Chondrocyte (in vitro differentiated cells): ENCODE data around the gene ZNF726. TPM values are rescaled to one million over a fixed set of nuclear protein-coding genes. Genes with fewer than 3 reads are reported as not detected.

Experiments
- DNase-seq: peaks from one replicate; pipeline ENCODE4 v3.0.0; 2021; ENCODE audit warnings: mixed read lengths, low spot score
- H3K27ac Mint-ChIP-seq: one replicate; pipeline ENCODE4 v1.8.0; 2021; ENCODE audit warnings: mild to moderate bottlenecking, moderate library complexity, mixed read lengths; ENCODE audit not compliant: unreplicated experiment
- H3K27me3 Mint-ChIP-seq: 2 replicates; pipeline ENCODE4 v1.8.0; 2021; ENCODE audit warnings: low read depth, mixed read lengths
- H3K36me3 Mint-ChIP-seq: 2 replicates; pipeline ENCODE4 v1.8.0; 2021; ENCODE audit warnings: low read depth, mixed read lengths
- H3K4me1 Mint-ChIP-seq: 2 replicates; pipeline ENCODE4 v1.8.0; 2021; ENCODE audit warnings: low read depth, mild to moderate bottlenecking, mixed read lengths
- H3K4me3 Mint-ChIP-seq: one replicate; pipeline ENCODE4 v1.8.0; 2021; ENCODE audit warnings: mild to moderate bottlenecking, moderate library complexity, mixed read lengths; ENCODE audit not compliant: unreplicated experiment
- H3K9me3 Mint-ChIP-seq: 2 replicates; pipeline ENCODE4 v1.8.0; 2021; ENCODE audit warnings: low read depth, mixed read lengths
- total RNA-seq: library from RNA; stranded (reverse); gene quantifications from 3 replicates; pipeline ENCODE4 v1.2.1, GENCODE V29; 2021
- TF ChIP-seq, protein P1 (sequence below): fragments of 200-600 bp; sonication (generic); IDR thresholded peaks from 2 replicates; pipeline ENCODE4 v1.5.0; 2021; ENCODE audit warnings: antibody characterized with exemption, mild to moderate bottlenecking, moderate library complexity

Gene ZNF726
- total RNA-seq, 1 donor from 2014 or later: 0.67 TPM

GRCh38 chr19:23904406-23904805, 10.3 kb upstream of the ZNF726 start:
- TF ChIP-seq, protein P1, sequence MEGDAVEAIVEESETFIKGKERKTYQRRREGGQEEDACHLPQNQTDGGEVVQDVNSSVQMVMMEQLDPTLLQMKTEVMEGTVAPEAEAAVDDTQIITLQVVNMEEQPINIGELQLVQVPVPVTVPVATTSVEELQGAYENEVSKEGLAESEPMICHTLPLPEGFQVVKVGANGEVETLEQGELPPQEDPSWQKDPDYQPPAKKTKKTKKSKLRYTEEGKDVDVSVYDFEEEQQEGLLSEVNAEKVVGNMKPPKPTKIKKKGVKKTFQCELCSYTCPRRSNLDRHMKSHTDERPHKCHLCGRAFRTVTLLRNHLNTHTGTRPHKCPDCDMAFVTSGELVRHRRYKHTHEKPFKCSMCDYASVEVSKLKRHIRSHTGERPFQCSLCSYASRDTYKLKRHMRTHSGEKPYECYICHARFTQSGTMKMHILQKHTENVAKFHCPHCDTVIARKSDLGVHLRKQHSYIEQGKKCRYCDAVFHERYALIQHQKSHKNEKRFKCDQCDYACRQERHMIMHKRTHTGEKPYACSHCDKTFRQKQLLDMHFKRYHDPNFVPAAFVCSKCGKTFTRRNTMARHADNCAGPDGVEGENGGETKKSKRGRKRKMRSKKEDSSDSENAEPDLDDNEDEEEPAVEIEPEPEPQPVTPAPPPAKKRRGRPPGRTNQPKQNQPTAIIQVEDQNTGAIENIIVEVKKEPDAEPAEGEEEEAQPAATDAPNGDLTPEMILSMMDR: no peak
- Mint-ChIP-seq H3K27me3 (no peaks in the 10 kb centered on the region), H3K27ac (no peak overlapping the region), H3K36me3 (peaks cover 6% of the 10 kb centered on the region), H3K4me1 (no peaks in the 10 kb centered on the region), H3K4me3 (no peak overlapping the region), H3K9me3 (peaks cover 71% of the 10 kb centered on the region)
- DNase-seq: no peak

DNA sequence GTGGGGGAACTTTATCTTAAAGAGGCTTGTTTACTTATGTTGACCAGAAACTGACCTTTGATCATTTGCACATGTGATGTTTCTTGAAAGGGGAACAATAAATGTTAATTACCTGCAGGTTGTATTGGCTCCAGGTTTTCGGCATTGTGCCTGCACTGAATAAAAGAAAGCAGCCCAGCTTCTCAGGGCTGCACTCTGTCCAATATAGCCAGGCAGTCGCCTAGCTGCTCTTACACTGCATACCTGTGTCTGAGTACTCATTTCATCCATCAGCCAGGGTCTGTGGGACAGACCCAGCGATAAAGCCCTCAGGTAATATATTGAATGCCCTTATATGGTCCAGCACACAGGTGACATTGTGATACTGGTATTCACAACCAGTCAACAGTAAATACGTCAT, 8.9 kb upstream of the ZNF726 start:
- Mint-ChIP-seq H3K9me3 (peaks cover 65% of the 10 kb centered on the region), H3K4me1 (no peaks in the 10 kb centered on the region), H3K4me3 (no peak overlapping the region), H3K27me3 (no peaks in the 10 kb centered on the region), H3K36me3 (peaks cover 6% of the 10 kb centered on the region), H3K27ac (no peak overlapping the region)
- DNase-seq: no peak
- TF ChIP-seq, protein P1: no peak

- Mint-ChIP-seq H3K36me3 (peaks cover 6% of the 10 kb centered on the region), H3K4me1 (no peaks in the 10 kb centered on the region), H3K4me3 (no peak overlapping the region), H3K27me3 (no peaks in the 10 kb centered on the region), H3K9me3 (peaks cover 62% of the 10 kb centered on the region), H3K27ac (no peak overlapping the region)
- TF ChIP-seq, protein P1: no peak
- DNase-seq: no peak
These were observed 7.9 kb upstream of the ZNF726 start for GRCh38 chr19:23906835-23907234.

DNA sequence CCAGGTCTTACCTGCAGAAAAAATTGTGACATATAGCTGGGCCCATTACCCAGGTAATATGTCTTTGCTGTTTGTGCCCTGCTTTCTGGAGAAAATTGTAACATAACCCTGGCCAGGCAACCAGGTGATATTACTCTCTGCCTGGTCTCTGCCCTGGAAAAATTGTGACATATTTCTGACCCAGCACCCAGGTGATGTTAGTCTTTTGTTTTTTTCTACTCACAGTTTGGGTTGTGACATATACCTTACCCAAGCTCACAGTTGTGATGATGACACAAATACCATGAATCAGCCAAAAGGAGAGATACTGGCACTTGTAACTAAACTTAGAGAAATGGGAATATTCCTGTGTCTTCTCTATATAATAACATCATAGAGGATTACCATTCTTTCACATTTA, 6.5 kb upstream of the ZNF726 start:
- no peaks in the 10 kb centered on the region for H3K4me1 Mint-ChIP-seq
- H3K27me3 Mint-ChIP-seq: no peaks in the 10 kb centered on the region
- no peak overlapping the region for H3K27ac Mint-ChIP-seq
- H3K36me3 Mint-ChIP-seq: peaks cover 6% of the 10 kb centered on the region
- no peak overlapping the region for H3K4me3 Mint-ChIP-seq
- TF ChIP-seq, protein P1: no peak
- peaks cover 58% of the 10 kb centered on the region for H3K9me3 Mint-ChIP-seq
- DNase-seq: no peak

GRCh38 chr19:23909222-23909621, 5.5 kb upstream of the ZNF726 start:
- no peaks in the 10 kb centered on the region for H3K4me1 Mint-ChIP-seq

More at GRCh38 chr19:23909222-23909621, 5.5 kb upstream of the ZNF726 start:
- H3K9me3 Mint-ChIP-seq: peaks cover 54% of the 10 kb centered on the region
- H3K27ac Mint-ChIP-seq: no peak overlapping the region
- DNase-seq: no peak
- no peaks in the 10 kb centered on the region for H3K27me3 Mint-ChIP-seq
- TF ChIP-seq, protein P1: no peak
- no peak overlapping the region for H3K4me3 Mint-ChIP-seq
- peaks cover 4% of the 10 kb centered on the region for H3K36me3 Mint-ChIP-seq
